K562 (cell line): Measurements from ENCODE around the gene FADD.

ENCODE experiments used
- CHD2 ChIP-seq: IDR thresholded peaks from 2 replicates; pipeline ENCODE4 v1.6.1; 2011; ENCODE audit warnings: low read depth, low read length
- CHD4 ChIP-seq: fragments of 200-600 bp; sonication (generic); IDR thresholded peaks from 3 replicates; pipeline ENCODE4 v1.6.1; 2012; ENCODE audit warnings: low read depth, mild to moderate bottlenecking, mixed read lengths, low read length, inconsistent platforms; ENCODE audit not compliant: insufficient read depth, insufficient replicate concordance, poor library complexity, severe bottlenecking
- EZH2 ChIP-seq: IDR thresholded peaks from 2 replicates; pipeline ENCODE4 v1.6.1; 2012; ENCODE audit warnings: low read depth, mild to moderate bottlenecking, inconsistent platforms, low read length, borderline replicate concordance
- HLTF ChIP-seq: fragments of 450-650 bp; IDR thresholded peaks from 2 replicates; pipeline ENCODE4 v1.6.1; 2016
- RBM17 ChIP-seq: fragments of 200-400 bp; formaldehyde crosslinking; IDR thresholded peaks from 2 replicates; pipeline ENCODE4 v1.6.1; 2017; ENCODE audit warnings: low read depth, mild to moderate bottlenecking, low read length, borderline replicate concordance
- SMARCA5 ChIP-seq: fragments of 450-650 bp; IDR thresholded peaks from 2 replicates; pipeline ENCODE4 v1.6.1; 2016
- TAF15 ChIP-seq: fragments of 200-400 bp; formaldehyde crosslinking; IDR thresholded peaks from 2 replicates; pipeline ENCODE4 v1.6.1; 2017; ENCODE audit warnings: mild to moderate bottlenecking, low read depth, low read length, moderate library complexity
- ZNF174 ChIP-seq: fragments of 250-450 bp; sonication (Bioruptor Pico); IDR thresholded peaks from 2 replicates; pipeline ENCODE4 v1.4.0; 2020; ENCODE audit warnings: mild to moderate bottlenecking
- ZNF263 ChIP-seq: sonication (generic); formaldehyde crosslinking; IDR thresholded peaks from 2 replicates; pipeline ENCODE4 v1.8.0; 2022; ENCODE audit warnings: mild to moderate bottlenecking, missing genetic modification reagents, borderline replicate concordance
- ZNF354B ChIP-seq: fragments of 250-450 bp; sonication (Bioruptor Pico); IDR thresholded peaks from 2 replicates; pipeline ENCODE4 v1.4.0; 2020
- TF ChIP-seq, protein P1 (sequence below): sonication (generic); formaldehyde crosslinking; IDR thresholded peaks from 2 replicates; pipeline ENCODE4 v1.8.1; 2023; ENCODE audit warnings: mild to moderate bottlenecking, missing genetic modification reagents, moderate library complexity
- TF ChIP-seq, protein P2 (sequence below), 3 experiments: IDR thresholded peaks in 2 of 3; conservative IDR thresholded peaks in 1 of 3; 2 replicates each; pipeline ENCODE4 v1.5.1; 2011 to 2012; ENCODE audit warnings: low read length in 3 of 3, mild to moderate bottlenecking in 3 of 3, control low read depth in 2 of 3, improper control_type of control experiment in 1 of 3, inconsistent platforms in 1 of 3, low read depth in 1 of 3, mixed read lengths in 1 of 3, moderate library complexity in 1 of 3; ENCODE audit not compliant: insufficient read depth in 2 of 3

DNA sequence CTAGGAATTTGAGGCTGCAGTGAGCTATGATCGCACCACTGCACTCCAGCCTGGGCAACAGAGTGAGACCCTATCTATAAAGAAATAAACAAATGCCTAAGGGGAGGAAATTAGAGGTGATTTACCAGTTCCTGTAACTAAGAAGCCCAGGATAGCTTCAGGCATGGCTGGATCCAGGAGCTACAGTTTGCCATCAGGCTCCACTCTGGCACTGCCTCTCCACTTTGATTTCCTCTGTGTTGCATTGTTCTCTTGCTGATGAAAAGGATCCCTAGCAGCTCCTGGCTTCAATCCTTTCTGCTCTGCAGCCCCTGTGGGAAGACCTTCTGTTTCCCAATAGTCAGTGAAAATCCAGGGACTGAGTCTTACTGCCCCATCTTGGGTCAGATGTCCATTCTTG is 20.1 kb upstream of the FADD start:
- TF ChIP-seq ZNF263 (CRISPR knock-in tag): no peak
- TF ChIP-seq, protein P1, sequence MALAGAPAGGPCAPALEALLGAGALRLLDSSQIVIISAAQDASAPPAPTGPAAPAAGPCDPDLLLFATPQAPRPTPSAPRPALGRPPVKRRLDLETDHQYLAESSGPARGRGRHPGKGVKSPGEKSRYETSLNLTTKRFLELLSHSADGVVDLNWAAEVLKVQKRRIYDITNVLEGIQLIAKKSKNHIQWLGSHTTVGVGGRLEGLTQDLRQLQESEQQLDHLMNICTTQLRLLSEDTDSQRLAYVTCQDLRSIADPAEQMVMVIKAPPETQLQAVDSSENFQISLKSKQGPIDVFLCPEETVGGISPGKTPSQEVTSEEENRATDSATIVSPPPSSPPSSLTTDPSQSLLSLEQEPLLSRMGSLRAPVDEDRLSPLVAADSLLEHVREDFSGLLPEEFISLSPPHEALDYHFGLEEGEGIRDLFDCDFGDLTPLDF (CRISPR knock-in tag): no peak
- no peak for TF ChIP-seq ZNF354B (CRISPR knock-in tag)
- TF ChIP-seq RBM17: no peak
- no peak for TF ChIP-seq CHD2
- no peak for TF ChIP-seq ZNF174 (CRISPR knock-in tag)
- TF ChIP-seq, protein P2, sequence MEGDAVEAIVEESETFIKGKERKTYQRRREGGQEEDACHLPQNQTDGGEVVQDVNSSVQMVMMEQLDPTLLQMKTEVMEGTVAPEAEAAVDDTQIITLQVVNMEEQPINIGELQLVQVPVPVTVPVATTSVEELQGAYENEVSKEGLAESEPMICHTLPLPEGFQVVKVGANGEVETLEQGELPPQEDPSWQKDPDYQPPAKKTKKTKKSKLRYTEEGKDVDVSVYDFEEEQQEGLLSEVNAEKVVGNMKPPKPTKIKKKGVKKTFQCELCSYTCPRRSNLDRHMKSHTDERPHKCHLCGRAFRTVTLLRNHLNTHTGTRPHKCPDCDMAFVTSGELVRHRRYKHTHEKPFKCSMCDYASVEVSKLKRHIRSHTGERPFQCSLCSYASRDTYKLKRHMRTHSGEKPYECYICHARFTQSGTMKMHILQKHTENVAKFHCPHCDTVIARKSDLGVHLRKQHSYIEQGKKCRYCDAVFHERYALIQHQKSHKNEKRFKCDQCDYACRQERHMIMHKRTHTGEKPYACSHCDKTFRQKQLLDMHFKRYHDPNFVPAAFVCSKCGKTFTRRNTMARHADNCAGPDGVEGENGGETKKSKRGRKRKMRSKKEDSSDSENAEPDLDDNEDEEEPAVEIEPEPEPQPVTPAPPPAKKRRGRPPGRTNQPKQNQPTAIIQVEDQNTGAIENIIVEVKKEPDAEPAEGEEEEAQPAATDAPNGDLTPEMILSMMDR (IDR thresholded peaks at IDR 0.05 in 2 of 3, conservative IDR thresholded peaks at IDR 0.05 in 1 of 3; ENCODE audit: insufficient read depth in 2 of 3, low read depth in 1 of 3, low read length in 3 of 3): no peak
- TF ChIP-seq CHD4: no peak
- no peak for TF ChIP-seq EZH2
- TF ChIP-seq HLTF: no peak
- TF ChIP-seq SMARCA5: no peak
- no peak for TF ChIP-seq TAF15
